Hepatocyte (in vitro differentiated cells): ENCODE data around the gene XRRA1.

ENCODE experiments used
- EZH2 ChIP-seq: fragments of 200-600 bp; sonication (generic); IDR thresholded peaks from 2 replicates; pipeline ENCODE4 v1.6.1; 2016; ENCODE audit warnings: antibody characterized with exemption, mild to moderate bottlenecking, borderline replicate concordance
- EZH2phosphoT487 ChIP-seq: fragments of 200-600 bp; sonication (generic); IDR thresholded peaks from one replicate; pipeline ENCODE4 v1.6.1; 2018; ENCODE audit warnings: antibody characterized with exemption, mild to moderate bottlenecking, low read depth, moderate library complexity; ENCODE audit not compliant: unreplicated experiment, severe bottlenecking
- TF ChIP-seq, protein P1 (sequence below): fragments of 200-600 bp; sonication (generic); IDR thresholded peaks from 2 replicates; pipeline ENCODE4 v1.5.1; 2016; ENCODE audit warnings: antibody characterized with exemption, mild to moderate bottlenecking; ENCODE audit not compliant: poor library complexity

DNA sequence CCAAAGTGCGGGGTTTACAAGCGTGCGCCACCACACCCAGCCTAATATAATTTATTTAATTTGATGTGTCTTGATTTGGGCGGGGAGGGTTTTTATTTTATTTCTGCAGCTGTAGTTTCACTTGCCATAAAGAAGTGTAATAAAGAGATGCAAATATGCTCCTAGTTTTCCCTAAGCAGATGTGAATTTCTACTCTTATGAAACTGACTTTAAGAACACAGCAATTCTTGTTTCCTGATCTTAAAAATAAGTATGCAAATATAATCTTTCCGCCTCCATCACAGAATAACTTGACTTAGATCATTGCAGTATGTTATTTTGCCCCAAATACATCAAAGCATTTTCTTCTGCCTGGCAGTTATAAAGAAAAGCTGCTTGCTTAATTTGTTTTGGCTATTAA, 4.6 kb upstream of the XRRA1 start:
- TF ChIP-seq EZH2, result no peak
- TF ChIP-seq, protein P1, sequence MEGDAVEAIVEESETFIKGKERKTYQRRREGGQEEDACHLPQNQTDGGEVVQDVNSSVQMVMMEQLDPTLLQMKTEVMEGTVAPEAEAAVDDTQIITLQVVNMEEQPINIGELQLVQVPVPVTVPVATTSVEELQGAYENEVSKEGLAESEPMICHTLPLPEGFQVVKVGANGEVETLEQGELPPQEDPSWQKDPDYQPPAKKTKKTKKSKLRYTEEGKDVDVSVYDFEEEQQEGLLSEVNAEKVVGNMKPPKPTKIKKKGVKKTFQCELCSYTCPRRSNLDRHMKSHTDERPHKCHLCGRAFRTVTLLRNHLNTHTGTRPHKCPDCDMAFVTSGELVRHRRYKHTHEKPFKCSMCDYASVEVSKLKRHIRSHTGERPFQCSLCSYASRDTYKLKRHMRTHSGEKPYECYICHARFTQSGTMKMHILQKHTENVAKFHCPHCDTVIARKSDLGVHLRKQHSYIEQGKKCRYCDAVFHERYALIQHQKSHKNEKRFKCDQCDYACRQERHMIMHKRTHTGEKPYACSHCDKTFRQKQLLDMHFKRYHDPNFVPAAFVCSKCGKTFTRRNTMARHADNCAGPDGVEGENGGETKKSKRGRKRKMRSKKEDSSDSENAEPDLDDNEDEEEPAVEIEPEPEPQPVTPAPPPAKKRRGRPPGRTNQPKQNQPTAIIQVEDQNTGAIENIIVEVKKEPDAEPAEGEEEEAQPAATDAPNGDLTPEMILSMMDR, result no peak
- TF ChIP-seq EZH2phosphoT487, result no peak
